ENCODE data around the gene FZD10.

The FZD10 gene

DNA sequence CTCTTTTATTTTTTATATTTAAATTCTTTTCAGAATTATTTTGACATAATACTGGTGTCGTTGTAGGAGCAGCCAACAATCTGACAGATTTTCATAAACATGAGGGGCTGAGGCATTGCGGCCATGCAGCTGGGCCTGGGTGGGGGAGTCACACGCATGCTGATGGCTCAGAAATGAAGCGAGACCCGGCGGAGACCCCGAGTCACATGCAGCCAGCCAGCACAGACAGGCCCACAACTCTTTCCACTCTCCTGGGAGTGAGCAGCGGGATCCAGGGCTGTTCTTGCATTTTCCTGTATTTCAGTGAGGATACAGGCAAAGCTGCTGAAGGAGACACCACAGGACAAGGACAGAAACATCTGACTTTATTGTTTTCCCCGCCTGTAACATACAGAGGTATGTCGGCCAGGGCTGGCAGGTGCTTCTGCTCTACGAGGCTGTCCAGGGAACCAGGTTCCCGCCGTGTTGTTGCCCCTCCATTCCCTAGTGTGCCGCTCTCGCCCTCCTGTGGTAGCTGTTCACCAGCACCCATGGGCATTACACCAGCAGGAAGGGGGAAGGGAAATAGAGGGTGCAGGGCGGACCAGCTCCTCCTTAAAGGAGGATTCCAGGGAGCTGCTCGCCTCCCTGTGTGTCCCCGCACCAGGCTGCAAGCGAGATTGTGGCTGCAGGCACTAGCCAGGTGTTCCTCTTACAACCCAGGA is 30.5 kb downstream of the FZD10 start:
- TF ChIP-seq, protein P1, sequence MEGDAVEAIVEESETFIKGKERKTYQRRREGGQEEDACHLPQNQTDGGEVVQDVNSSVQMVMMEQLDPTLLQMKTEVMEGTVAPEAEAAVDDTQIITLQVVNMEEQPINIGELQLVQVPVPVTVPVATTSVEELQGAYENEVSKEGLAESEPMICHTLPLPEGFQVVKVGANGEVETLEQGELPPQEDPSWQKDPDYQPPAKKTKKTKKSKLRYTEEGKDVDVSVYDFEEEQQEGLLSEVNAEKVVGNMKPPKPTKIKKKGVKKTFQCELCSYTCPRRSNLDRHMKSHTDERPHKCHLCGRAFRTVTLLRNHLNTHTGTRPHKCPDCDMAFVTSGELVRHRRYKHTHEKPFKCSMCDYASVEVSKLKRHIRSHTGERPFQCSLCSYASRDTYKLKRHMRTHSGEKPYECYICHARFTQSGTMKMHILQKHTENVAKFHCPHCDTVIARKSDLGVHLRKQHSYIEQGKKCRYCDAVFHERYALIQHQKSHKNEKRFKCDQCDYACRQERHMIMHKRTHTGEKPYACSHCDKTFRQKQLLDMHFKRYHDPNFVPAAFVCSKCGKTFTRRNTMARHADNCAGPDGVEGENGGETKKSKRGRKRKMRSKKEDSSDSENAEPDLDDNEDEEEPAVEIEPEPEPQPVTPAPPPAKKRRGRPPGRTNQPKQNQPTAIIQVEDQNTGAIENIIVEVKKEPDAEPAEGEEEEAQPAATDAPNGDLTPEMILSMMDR (IDR thresholded peaks at IDR 0.05) = no peak

DNA sequence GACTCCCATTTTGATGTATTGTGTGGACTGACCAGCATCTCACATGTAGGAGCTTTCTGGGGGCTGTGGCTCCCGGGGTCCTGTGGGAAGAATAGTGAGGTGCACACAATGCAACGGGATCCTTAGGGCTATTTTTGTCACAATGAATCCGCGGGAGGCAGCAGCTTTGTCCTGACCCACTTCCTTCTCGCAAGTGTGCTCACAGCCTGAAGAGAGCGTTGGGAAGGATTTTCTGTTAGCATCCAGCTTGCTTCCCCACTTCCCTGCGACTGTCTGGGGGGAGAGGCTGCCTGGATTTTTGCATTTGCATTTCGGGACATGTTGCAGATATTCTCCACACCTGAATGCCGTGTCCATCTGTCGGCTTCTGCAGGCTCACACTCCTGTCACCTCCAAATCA is 31.9 kb downstream of the FZD10 start:
- TF ChIP-seq, protein P1 (IDR thresholded peaks at IDR 0.05) = no peak

DNA sequence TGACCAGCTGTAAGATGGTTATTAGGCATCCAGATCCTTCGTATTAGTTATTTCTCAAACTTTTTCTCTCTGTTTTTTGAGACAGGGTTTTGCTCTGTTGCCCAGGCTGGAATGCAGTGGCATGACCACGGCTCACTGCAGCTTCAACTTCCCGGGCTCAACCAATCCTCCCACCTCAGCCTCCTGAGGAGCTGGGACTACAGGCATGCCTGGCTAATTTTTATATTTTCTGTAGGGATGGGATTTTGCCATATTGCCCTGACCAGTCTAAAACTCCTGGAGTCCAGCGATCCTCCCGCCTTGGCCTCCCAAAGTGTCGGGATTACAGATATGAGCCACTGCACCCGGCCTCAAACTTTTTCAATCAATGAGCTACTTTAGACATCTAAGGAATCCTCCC is 33.1 kb downstream of the FZD10 start:
- TF ChIP-seq, protein P1 (IDR thresholded peaks at IDR 0.05) = no peak

DNA sequence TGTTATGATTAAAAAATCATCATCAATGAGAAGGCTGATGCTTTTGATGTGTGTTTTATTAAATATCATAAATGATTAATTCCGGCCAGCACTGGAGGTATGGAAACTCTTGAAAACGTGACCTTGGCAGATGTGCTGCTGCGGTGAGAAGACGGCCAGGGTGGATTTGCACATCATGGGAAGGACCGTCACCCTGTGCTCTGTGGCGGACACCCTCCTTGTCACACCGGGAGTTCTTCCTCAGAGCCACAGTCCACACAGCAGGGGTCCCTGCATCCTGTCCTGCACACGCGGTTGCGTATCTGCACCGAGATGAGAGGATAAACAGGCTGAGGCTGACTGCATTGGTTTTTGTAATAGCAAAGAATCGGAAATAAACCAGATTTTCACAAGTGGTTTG is 33.5 kb downstream of the FZD10 start:
- TF ChIP-seq, protein P1 (IDR thresholded peaks at IDR 0.05) = no peak

DNA sequence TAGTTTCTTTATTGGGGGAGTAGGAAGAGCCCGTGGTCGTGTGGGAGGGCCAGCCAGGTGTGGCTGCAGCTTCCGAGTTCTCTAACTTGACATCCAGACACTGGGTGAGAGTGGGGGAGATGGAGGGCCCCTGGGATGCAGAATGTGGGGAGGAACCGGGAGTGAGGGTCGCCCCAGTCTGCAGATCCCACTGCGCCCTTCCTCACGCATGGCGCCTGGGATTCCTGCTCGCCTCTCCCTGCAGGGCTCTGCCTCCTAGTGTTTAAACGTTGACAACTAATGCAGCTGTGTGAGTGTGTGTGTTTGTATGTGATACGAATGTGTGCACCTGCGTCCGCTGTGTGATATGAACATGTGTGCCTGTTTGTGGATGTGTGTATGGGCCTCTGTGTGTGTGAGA is 34.6 kb downstream of the FZD10 start:
- TF ChIP-seq, protein P1 (IDR thresholded peaks at IDR 0.05) = no peak

DNA sequence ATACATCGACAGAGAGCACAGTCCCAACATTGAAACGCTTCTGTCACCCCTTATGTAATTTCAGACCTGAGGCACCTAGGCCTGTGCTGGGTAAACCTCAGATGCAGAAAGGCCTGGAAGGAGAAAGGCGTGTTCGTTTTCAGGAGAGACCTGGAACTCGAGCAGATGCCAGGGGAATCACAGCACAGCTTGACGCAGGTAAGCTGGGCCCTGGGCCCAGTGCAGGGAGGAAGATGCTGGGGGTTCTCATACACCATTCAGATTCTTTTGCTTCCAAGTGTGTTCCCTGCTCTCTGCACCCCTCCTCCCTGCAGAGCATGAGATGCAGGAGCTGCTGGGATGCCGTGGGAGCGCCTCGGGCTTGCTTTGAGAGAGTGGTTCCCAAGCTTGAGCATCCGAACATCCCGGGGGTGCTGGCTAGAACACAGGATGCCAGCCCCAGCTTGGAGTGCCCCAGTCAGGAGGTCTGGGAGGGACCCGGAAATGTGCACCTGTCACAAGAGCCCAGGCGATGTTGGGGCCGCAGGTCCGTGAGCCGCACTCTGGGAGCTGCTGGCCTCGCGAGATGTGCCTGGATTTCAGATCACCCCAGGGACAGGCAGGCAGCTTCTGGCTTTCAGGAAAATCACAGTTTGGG is 35.9 kb downstream of the FZD10 start:
- TF ChIP-seq, protein P1 (IDR thresholded peaks at IDR 0.05) = no peak

DNA sequence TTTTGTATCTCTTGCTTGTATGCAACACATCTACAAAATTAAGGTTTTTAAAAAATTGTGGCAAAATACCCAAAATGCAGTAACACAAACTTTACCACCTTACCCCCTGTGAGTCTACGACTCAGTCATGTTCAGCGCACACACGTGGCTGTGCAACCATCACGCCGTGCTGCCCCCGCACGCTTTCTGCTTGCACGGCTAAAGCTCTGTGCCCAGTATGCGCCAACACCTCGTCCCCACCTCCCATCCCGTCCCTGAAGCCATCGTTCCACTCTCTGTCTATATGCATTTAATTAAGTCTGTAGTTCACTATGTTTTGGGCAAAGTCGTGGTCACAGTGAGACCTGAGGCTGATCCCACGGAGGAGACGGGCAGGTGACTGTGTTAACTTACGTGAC is 36.4 kb downstream of the FZD10 start:
- TF ChIP-seq, protein P1 (IDR thresholded peaks at IDR 0.05) = no peak
